Measurements from ENCODE around the gene LSAMP. TPM values are rescaled to one million over a fixed set of nuclear protein-coding genes. Genes with fewer than 3 reads are reported as not detected.

Gene LSAMP
- total RNA-seq, 1 experiment from 2014 or later = 3.1 TPM

- DNase-seq (ENCODE audit: low read depth, low spot score) = no peak
- Histone ChIP-seq H3K36me3 (ENCODE audit: control insufficient read depth, insufficient read depth, low read length) (no peaks in the 10 kb centered on the region), H3K9me3 (ENCODE audit: control insufficient read depth, insufficient read depth, low read depth, low read length) (no peaks in the 10 kb centered on the region), H3K4me1 (ENCODE audit: control insufficient read depth, insufficient read depth, low read length) (no peaks in the 10 kb centered on the region), H3K27me3 (ENCODE audit: control insufficient read depth, insufficient read depth, low read length) (no peaks in the 10 kb centered on the region), H3K4me3 (ENCODE audit: low read depth in 2 of 2, low read length in 2 of 2) (no peak overlapping the region), H3K27ac (ENCODE audit: low read length) (no peak overlapping the region)
- TF ChIP-seq SIN3A (IDR thresholded peaks at IDR 0.05; ENCODE audit: borderline replicate concordance, insufficient read depth, low read depth, low read length) (no peak), REST (IDR thresholded peaks at IDR 0.05; ENCODE audit: insufficient read depth in 1 of 2, low read depth in 2 of 2, low read length in 1 of 2) (peak in 1 of 2 experiments; percentile 60; a peak in 2 of 4 replicates)
- intact Hi-C loops (cut with micrococcal nuclease; ENCODE audit: unreplicated experiment) = no loop called here
- CTCF ChIA-PET = no interaction called here
- ATAC-seq = no peak
- in situ Hi-C loops (cut with HindIII; ENCODE audit: low pct_unique_long_range_greater_than_20kb, low sequenced_read_pairs) = no loop called here
- BruUV-seq (replicated peaks) = no TSS peak
- POLR2A ChIA-PET = no interaction called here
Measured at GRCh38 chr3:115859002-115859807, 586.1 kb downstream of the LSAMP start.

DNA sequence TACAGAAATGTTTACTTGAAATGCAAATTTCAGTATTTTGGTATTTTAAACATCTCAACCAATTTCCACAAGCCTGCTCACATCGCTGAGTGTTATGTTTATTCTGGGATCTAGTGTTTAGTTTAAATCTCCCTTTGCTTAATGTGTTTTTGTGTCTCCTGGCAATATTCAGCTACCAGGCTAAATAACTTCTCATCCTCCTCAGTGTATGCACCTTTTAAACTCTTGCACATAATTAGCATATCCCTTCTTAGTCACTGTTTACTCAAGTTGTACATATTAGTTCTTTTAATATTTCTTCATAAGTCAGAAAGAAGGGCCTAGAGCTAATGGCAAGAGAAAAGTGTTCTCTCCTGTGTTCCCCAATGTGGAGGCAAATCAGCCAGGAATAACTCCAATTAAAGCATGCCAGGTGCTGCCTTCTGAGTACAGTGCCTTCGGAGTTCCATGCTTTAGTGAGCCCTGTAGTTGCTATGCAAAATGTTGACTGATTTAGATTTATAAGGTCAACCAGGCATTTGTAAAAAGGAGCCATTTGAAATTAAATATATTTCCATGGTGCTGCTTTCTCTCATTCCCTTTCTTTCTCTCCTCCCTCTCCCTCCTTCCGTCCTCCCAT is 587.7 kb downstream of the LSAMP start:
- in situ Hi-C loops (cut with HindIII; ENCODE audit: low pct_unique_long_range_greater_than_20kb, low sequenced_read_pairs) (no loop called here), intact Hi-C loops (cut with micrococcal nuclease; ENCODE audit: unreplicated experiment) (no loop called here)
- TF ChIP-seq TCF7L2 (IDR thresholded peaks at IDR 0.05; ENCODE audit: low read depth, low read length) (no peak), SIN3A (IDR thresholded peaks at IDR 0.05; ENCODE audit: borderline replicate concordance, insufficient read depth, low read depth, low read length) (no peak), REST (IDR thresholded peaks at IDR 0.05; ENCODE audit: insufficient read depth in 1 of 2, low read depth in 2 of 2, low read length in 1 of 2) (no peak), POLR2AphosphoS5 (IDR thresholded peaks at IDR 0.05; ENCODE audit: low read depth, low read length) (no peak)
- TF ChIP-seq, protein P1, sequence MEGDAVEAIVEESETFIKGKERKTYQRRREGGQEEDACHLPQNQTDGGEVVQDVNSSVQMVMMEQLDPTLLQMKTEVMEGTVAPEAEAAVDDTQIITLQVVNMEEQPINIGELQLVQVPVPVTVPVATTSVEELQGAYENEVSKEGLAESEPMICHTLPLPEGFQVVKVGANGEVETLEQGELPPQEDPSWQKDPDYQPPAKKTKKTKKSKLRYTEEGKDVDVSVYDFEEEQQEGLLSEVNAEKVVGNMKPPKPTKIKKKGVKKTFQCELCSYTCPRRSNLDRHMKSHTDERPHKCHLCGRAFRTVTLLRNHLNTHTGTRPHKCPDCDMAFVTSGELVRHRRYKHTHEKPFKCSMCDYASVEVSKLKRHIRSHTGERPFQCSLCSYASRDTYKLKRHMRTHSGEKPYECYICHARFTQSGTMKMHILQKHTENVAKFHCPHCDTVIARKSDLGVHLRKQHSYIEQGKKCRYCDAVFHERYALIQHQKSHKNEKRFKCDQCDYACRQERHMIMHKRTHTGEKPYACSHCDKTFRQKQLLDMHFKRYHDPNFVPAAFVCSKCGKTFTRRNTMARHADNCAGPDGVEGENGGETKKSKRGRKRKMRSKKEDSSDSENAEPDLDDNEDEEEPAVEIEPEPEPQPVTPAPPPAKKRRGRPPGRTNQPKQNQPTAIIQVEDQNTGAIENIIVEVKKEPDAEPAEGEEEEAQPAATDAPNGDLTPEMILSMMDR (IDR thresholded peaks at IDR 0.05) = no peak
- BruUV-seq (replicated peaks) = no TSS peak
- ChIA-PET CTCF (no interaction called here), POLR2A (no interaction called here)
- Histone ChIP-seq H3K9me3 (ENCODE audit: control insufficient read depth, insufficient read depth, low read depth, low read length) (no peaks in the 10 kb centered on the region), H3K36me3 (ENCODE audit: control insufficient read depth, insufficient read depth, low read length) (no peaks in the 10 kb centered on the region), H3K27ac (ENCODE audit: low read length) (no peak overlapping the region), H3K4me3 (ENCODE audit: low read depth in 2 of 2, low read length in 2 of 2) (no peak overlapping the region), H3K27me3 (ENCODE audit: control insufficient read depth, insufficient read depth, low read length) (no peaks in the 10 kb centered on the region), H3K4me1 (ENCODE audit: control insufficient read depth, insufficient read depth, low read length) (no peaks in the 10 kb centered on the region)
- DNase-seq (ENCODE audit: low read depth, low spot score) = no peak
- no peak for ATAC-seq
